GM19351 (cell line): Measurements from ENCODE around the gene DNAJC17.

Experiments
- ATAC-seq: cut with Tn5 transposase; IDR thresholded peaks from one replicate; pipeline ENCODE4 v1.9.1; 2021; ENCODE audit warnings: mild to moderate bottlenecking, moderate library complexity; ENCODE audit not compliant: unreplicated experiment

DNAJC17 gene

DNA sequence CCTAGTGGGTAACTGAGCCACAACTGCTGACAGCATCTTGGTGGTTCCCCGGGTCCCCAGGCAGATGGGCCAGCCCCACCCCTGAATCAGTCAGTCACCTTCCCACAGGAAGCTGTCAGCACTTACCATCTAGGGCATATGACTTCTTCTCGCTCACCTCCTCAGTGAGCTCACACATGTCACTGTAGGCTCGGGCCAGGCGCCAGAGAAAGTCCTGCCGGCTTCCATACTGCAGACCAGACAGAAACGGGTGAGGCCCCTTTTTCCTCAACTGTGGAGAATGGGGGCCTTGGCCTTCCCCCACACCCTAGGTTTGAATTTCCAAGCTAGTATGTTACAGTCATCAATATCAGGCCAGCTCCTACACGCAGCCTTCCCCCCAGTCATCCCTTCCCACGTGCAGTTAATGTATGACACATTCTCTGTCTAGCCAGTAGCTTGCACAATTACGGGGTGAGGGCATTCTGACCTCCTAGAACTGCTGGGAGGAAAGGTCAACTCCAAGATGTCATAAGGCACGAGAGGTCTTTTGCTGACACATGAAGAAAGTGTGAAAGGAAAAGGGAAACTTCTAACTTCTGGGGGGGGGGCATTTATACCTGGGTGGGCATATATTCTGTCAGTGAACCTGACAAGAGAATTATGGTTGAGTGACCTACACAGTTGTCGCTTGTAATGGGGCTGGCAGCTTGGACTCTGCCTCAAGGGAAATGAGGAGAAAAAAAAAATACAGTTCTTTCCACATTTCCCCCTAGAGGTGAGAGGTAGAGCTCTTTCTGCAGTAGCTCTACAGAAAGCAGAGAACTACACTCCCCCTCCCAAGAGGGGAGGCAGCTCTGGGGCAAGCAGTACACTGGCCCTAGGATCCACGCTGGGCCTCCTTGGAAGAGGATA is 63.1 kb downstream of the DNAJC17 start:
- ATAC-seq, result no peak

DNA sequence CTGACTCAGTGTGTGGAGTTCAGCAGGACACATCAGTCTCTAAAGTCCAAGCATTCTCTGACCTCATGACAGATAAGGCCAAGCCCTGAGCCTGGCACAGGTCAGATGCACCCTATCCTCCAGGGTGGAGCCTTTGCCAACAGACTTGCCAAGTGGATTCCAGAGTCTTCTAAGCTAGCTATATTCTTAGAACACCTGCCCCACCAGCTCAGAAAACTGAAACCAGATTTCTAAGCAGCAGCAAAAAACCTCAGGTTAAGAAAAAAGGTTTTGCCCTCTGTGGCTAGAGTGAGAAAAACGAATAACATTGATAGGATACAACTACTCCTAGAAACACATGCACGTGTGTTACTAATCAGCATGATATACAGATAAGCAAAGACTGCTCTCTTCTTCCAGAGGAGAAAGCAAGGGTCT is 63.8 kb downstream of the DNAJC17 start:
- no peak for ATAC-seq

DNA sequence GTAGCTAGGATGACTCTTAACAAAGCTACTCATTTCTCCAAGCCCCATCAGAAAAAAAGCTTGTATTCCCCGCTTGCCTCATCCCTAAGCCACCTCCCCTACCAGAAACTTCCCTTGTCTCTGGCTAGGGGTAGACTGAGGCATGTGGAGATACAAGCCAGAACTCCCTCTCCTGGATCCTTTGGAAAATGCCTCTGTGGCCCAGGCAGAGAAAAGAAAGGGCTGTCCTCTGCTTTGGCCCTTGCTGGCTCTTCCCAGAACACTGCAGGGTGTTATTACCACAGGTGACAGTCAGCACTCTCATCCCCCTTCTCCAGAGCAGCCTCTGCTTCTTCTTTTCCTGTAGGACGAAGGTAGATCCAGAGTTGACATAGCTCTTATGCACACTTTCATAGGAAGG is 67.4 kb downstream of the DNAJC17 start:
- ATAC-seq, result no peak

DNA sequence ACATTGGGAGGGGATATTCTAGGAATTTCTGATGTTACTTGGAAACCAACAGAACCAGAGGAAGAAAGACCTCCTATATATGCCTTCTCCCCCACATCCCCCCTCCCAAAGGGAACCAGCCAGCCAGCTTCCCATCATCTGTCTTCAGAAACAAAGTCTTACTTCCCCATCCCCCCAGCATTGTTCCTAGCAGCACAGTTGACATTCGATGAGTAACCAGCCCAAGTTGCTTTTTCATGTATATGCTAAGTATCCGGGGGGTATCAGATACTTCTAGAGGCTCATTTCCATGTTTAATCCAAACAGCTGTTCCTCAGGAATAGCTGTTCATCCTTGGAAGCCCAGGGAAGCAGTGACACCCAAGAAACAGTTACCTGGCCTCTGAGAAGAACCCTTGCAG is 68.2 kb downstream of the DNAJC17 start:
- no peak for ATAC-seq

DNA sequence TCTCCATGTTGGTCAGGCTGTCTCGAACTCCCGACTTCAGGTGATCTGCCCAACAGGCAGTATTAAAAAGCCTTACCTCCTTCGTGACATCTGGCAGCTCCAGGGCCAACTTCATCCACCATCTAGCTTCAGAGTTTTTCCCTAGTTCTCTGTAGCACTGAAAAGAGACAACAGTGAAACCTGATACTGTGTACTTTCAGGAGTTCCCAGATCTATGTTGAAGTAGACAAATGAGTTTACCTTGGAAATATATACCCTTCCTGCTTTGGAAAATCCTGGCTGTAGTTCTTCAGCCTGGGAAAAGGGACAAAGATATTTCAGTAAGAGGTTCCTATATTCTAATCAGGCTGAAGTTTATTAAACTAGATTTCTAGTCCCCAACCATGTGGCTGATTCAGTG is 70.2 kb downstream of the DNAJC17 start:
- no peak for ATAC-seq

DNA sequence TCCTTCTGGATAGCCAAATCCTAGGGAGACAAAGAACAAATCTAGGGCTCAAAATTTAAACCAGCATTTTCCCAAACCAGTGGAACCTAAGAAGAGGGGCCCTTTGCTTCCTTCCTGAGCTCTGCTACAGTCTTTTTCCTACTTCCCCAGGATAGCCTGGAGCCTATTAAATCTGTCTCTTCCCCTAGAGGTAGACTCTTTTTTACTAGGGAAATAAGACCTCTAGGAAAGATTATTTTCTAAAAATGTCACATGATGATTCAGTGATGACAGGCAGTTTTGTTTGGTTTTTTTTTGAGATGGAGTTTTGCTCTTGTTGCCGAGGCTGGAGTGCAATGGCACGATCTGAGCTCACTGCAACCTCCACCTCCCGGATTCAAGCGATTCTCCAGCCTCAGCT is 70.7 kb downstream of the DNAJC17 start:
- ATAC-seq, result no peak

DNA sequence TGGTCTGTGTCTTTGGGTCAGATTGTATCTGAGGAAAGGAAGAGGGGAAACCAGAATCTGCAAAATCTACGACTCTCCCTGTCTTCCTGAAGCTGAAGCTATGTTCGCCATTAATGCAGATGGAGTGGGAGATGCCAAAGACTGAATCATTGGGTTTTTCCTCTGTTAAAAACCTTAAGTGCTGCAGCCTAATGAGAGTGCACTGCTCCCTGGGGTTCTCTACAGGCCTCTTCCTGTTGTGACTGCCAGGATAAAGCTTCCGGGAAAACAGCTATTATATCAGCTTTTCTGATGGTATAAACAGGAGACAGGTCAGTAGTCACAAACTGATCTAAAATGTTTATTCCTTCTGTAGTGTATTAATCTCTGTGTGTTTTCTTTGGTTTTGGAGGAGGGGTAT is 76.2 kb downstream of the DNAJC17 start:
- ATAC-seq, result no peak

DNA sequence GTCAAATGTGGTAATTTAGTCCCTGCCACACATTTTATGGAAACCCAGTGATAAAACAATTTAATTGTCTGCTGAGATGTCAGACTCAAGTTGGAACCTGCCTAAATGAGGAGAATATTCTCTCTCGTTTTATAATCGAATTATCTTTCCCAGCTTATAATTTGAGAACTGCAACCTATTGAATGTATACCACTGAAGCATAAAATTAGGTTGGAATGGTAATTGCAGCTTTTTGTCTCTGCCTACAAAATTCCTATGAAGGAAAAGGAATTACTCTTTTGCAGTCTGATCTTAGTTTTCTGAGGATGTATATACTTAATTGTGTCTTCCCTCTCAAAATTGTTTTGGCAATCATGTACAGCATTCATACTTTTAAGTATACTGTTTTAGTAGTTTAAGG is 83.4 kb downstream of the DNAJC17 start:
- ATAC-seq, result no peak

DNA sequence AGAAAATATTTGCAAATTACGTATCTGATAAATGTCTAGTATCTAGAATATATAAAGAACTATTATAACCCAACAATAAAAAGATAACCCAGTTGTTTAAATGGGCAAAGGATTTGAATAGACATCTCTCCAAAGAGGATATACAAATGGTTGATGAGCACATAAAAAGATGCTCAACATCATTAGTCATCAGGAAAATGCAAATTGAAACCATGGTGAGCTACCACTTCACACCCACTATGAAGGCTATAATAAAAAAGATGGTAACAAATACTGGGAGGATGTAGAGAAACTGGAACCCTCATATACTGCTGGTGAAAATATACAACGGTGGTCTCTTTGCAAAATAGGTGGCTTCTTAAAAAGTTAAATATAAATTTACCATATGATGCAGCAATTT is 84.3 kb downstream of the DNAJC17 start:
- no peak for ATAC-seq

DNA sequence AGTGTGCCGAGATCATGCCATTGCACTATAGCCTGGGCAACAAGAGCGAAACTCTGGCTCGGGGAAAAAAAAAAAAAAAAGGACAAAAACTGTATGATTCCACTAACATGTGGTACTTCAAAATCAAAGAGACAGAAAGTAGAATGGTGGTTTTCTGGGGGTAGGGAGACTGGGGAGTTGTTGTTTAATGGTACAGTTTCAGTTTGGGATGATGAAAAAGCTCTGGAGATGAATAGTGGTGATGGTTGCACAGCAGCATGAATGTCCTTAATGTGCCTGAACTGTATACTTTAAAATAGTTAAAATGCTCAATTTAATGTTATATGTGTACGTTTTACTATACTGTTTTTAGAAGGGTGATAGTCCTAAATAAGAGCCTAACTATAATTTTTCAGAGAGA is 84.9 kb downstream of the DNAJC17 start:
- no peak for ATAC-seq

DNA sequence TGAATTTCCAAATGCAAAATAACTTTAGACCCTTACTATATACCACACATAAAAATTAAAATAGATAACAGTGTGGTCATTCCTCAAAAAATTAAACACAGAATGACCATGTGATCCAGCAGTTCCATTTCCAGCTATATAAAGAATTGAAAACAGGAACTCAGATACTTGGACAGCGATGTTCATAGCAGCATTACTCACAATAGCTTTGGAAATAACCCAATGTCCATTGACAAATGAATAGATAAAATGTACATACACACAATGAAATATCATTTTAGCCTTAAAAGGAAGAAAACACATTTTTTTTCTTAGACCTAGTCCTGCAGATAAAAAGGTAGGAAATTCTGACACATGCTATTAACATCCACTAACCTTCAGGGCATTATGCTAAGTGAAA is 85.6 kb downstream of the DNAJC17 start:
- ATAC-seq, result no peak

DNA sequence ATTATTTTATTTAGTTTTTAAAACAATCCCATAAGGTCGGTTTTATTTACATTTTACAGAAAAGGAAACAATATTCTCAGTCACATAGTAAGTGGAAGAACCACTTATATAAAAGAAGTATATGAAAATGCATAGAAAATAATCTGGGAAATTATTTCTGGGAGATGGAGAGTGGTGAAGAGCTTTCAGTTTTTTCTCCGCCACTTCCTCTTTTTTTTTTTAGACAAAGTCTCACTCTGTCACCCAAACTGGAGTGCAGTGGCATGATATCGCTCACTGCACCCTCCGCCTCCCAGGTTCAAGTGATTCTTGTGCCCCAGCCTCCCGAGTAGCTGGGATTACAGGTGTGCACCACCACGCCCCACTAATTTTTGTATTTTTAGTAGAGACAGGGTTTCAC is 91.1 kb downstream of the DNAJC17 start:
- ATAC-seq, result no peak
